ENCODE results near the gene HTR3B.

HTR3B gene

DNA sequence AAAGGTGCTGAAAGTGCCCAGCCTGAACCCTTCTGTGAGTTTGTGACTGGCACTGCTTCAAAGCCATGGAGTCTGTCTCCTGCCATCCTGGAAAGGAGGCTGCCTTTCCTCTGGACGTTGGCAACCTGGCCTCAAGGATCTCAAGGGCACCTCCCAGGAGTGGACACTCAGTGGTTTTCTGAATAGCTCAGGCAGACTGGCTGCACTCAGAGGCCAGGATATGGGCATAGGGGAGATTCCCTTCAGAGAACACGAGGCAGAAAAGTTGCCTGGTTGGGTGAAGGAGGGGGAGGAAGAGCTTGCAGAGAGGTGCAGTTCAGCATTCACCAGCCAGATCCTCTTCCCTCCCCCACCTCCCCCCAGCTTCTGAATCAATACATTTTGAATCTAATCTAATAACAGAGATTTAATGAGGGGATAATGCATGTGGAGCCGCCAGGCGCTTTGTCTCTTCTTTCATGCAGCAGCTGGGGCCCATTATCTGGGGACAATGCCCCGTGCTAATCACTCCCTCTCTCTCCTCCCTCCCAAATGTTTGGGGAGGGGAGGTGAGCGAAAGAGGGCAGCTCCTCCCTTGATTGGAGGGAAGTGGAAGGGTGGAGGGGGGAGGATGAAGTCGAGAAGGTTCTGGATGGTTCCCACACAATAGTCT is 88.0 kb downstream of the HTR3B start:
- Histone ChIP-seq H3K79me2 (ENCODE audit: insufficient read depth, low read length) (no peaks in the 10 kb centered on the region), H3K36me3 (ENCODE audit: insufficient read depth, low read length) (no peaks in the 10 kb centered on the region), H3K9ac (ENCODE audit: low read depth, low read length, poor library complexity, severe bottlenecking) (no peak overlapping the region), H3K4me1 (ENCODE audit: insufficient read depth, low read length, poor library complexity, severe bottlenecking) (no peaks in the 10 kb centered on the region), H3K27me3 (ENCODE audit: insufficient read depth, low read length, poor library complexity, severe bottlenecking) (no peaks in the 10 kb centered on the region), H3K4me3 (ENCODE audit: low read length, poor library complexity, severe bottlenecking) (no peak overlapping the region), H3K9me2 (replicated peaks; ENCODE audit: low read depth, low read length) (no peaks in the 10 kb centered on the region), H3F3A (ENCODE audit: low read depth) (no peaks in the 10 kb centered on the region), H3K4me2 (ENCODE audit: low read depth, low read length, poor library complexity, severe bottlenecking) (no peak overlapping the region), H3K9me3 (ENCODE audit: insufficient read depth, low read depth, low read length) (no peaks in the 10 kb centered on the region), H2AFZ (ENCODE audit: low read length) (no peak overlapping the region), H4K20me1 (ENCODE audit: insufficient read depth, low read length, poor library complexity, severe bottlenecking) (no peaks in the 10 kb centered on the region)
- TF ChIP-seq EZH2phosphoT487 (IDR thresholded peaks at IDR 0.05; ENCODE audit: borderline replicate concordance), result no peak
- TF ChIP-seq, protein P1, sequence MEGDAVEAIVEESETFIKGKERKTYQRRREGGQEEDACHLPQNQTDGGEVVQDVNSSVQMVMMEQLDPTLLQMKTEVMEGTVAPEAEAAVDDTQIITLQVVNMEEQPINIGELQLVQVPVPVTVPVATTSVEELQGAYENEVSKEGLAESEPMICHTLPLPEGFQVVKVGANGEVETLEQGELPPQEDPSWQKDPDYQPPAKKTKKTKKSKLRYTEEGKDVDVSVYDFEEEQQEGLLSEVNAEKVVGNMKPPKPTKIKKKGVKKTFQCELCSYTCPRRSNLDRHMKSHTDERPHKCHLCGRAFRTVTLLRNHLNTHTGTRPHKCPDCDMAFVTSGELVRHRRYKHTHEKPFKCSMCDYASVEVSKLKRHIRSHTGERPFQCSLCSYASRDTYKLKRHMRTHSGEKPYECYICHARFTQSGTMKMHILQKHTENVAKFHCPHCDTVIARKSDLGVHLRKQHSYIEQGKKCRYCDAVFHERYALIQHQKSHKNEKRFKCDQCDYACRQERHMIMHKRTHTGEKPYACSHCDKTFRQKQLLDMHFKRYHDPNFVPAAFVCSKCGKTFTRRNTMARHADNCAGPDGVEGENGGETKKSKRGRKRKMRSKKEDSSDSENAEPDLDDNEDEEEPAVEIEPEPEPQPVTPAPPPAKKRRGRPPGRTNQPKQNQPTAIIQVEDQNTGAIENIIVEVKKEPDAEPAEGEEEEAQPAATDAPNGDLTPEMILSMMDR (conservative IDR thresholded peaks at IDR 0.05; ENCODE audit: low read length), result no peak

- H3K9ac ChIP-seq (ENCODE audit: low read depth, low read length, poor library complexity, severe bottlenecking), result no peak overlapping the region
- no peaks in the 10 kb centered on the region for H3K9me2 ChIP-seq (replicated peaks; ENCODE audit: low read depth, low read length)
- H3F3A ChIP-seq (ENCODE audit: low read depth), result no peaks in the 10 kb centered on the region
- no peak overlapping the region for H2AFZ ChIP-seq (ENCODE audit: low read length)
- no peak overlapping the region for H3K4me3 ChIP-seq (ENCODE audit: low read length, poor library complexity, severe bottlenecking)
- no peaks in the 10 kb centered on the region for H3K27me3 ChIP-seq (ENCODE audit: insufficient read depth, low read length, poor library complexity, severe bottlenecking)
- H3K4me2 ChIP-seq (ENCODE audit: low read depth, low read length, poor library complexity, severe bottlenecking), result no peak overlapping the region
- no peak for TF ChIP-seq EZH2phosphoT487 (IDR thresholded peaks at IDR 0.05; ENCODE audit: borderline replicate concordance)
- TF ChIP-seq, protein P1 (conservative IDR thresholded peaks at IDR 0.05; ENCODE audit: low read length), result peak; percentile 92
- no peaks in the 10 kb centered on the region for H3K9me3 ChIP-seq (ENCODE audit: insufficient read depth, low read depth, low read length)
- H3K4me1 ChIP-seq (ENCODE audit: insufficient read depth, low read length, poor library complexity, severe bottlenecking), result no peaks in the 10 kb centered on the region
- H3K36me3 ChIP-seq (ENCODE audit: insufficient read depth, low read length), result no peaks in the 10 kb centered on the region
- H4K20me1 ChIP-seq (ENCODE audit: insufficient read depth, low read length, poor library complexity, severe bottlenecking), result no peaks in the 10 kb centered on the region
- H3K79me2 ChIP-seq (ENCODE audit: insufficient read depth, low read length), result no peaks in the 10 kb centered on the region
Measured at GRCh38 chr11:113994077-113994954, 89.7 kb downstream of the HTR3B start.
